NCI-H2081 treated with DMSO at 0.1 percent for 48 hours (cell line): ENCODE data around the gene ARHGAP44.
"Not testable (repeated sequence)": the region's sequence is repeated elsewhere in the genome, so short reads cannot be mapped to it uniquely, and the experiment has no call there.

Experiments
- DNase-seq: peaks from one replicate; lab custom pipeline; 2025; lab: John Stamatoyannopoulos, UW

The ARHGAP44 gene

DNA sequence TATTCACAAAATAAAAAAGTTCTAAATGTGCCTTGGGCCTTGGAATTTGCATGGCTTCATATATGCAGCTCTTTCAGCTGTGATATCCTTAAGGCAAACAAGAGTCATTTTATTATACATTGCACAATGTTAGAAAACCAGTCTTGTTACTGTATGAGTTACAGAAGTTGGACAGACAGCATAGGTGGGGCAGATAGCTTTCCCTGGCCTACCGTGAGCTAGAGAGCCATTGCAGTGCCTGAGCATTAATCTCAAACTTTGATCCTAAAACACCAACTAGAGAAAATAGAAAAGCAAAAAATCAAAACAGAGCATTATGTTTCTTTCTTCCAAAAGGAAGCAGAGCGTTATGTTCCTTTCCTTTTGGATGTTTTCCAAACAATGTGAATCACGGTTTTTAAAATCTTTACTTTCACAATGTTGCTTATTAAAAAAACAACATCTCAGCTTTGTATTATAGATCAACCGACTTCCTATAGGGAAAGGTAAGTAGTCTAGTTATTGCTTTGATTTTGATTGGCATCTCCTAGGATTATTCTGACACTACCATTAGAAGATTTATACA lies 32.2 kb downstream of the ARHGAP44 start:
- no peak for DNase-seq

DNA sequence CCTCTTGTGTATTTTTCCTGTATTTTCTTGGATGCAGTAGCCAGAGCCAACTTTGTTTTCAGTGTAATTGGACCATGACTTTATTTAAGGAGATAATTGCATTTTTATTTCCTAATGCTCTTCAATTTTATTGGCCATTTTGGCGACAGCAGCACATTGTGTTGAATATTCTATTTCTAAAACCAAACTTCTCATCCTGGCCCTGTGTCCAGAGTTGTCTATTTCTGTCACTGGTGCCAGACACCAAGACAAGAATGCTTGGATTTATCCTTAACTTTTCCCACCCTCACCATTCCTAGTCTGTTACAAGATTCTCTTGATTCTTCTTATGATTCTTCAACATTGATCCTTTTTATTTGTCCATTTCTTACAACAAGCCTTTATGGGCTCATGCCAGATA lies 37.1 kb downstream of the ARHGAP44 start:
- no peak for DNase-seq

DNA sequence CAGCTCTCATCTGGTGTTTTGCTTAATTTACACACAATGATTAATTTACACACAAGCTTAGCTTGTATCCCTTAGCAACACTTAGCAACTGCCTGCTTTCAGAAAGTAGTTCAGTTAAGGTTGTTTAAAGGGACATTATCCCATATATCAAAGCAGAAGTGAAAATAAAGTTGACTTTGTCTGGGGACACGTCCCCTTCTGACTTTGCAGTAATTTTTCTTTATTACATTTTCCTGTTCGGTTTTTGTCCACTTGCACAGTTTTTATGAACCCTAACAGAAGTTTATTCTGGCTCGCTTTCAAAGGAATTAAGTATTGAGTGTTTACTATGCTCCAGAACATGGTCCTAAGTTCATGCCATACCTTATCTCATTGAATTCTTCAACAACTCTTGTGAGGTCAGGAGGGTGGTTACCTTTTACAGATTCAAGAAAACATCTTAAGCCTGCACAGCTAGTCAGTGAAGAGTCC lies 41.5 kb downstream of the ARHGAP44 start:
- DNase-seq, result no peak

DNA sequence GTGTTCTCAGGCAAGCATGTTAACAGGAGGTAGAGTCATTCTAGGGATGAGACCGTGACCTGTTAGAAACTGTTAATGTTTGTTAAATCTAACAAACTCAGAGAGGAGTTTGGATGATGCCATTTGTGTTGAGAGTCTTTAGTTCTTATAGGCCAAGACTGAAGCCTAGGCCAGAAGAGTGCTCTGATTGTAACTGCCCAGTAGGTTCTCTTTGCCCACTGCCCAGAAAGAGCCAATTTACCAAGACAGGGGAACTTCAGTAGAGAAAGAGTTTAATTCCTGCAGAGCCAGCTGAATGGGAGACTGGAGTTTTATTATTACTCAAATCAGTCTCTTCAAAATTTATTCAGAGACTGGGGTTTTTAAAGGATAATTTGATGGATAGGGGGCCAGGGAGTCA lies 42.5 kb downstream of the ARHGAP44 start:
- no peak for DNase-seq

DNA sequence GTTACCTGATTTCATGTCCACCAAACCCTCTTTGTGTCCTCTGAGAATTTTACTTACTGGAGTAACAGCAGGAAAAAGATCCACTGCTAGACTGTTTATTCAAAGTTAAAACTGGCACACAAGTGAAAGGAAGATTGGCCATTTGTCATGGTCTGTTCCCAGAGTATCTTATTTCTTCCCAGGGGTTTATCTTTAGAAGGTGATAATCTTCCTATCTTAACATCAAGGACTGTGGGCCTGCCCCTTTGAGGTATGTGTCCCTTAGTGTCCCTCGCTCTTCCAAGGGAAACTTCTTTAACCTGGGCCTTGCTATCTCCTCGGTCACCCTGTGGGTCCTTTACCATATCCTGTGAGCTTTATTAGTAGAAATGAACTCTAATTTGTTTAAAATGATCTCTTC lies 49.7 kb downstream of the ARHGAP44 start:
- DNase-seq, result no peak

DNA sequence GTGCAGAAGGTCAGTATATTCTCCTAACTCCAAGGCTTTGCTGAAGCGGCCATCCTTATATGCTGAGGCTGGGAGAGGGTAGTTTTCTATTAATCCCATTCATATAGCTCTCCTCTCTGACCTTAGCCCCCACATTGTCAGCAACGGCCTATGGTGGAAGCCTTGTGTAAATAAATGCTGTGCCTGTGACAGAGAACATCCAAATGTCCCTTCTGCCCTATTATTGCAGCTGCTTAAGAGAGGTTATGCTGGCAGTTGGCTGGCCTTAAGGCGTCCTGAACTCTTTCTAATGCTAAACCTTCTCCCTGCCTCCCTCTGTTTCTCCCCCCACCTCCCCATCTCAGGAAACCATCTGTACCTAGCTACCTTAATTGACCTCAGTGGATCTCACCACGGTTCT lies 53.6 kb downstream of the ARHGAP44 start:
- DNase-seq, result no peak

DNA sequence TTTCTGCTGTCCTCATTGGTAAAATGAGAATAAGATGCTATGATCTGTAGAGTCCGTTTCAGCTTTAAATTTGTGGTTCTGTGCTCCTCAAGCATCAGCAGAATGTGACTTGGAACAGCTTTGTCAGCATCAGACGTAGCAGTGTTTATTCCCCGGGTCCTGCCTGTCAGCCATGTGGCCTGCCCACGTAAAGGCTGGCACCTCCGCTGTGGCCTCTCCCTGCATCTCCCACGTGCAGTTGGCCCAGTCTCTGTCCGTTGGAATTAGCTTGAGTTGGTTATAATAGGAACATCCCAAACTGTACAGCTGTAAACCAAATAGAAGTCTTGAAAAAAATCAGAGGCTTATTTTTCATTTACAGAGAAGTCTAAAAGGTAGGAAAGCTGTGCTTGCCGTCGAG lies 61.7 kb downstream of the ARHGAP44 start:
- no peak for DNase-seq

DNA sequence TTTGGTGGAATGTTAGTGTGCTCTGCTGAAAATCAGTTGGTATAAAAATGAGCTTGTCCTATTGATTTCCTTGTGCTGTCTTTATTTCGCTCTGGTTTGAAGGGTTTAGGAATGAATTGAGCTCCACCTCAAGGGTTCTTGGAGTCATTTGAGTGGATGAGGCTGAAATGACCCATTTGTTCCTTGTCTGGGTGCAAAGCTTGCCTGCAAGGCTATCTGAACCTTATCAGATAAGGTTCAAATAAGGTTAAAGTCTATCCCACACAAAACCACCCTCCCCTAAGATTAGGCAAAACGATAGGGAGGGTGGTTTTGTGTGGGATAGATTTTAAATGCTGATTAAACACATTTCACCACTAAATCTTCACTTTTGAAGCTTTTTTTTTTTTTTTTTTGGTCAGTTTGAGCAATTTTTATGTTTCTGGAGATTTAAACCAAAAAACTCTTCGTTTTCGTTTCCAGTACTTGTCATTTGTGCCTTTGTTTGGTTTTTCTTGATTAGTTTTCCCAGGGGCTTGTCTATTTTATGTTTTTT lies 62.7 kb downstream of the ARHGAP44 start:
- no peak for DNase-seq

DNA sequence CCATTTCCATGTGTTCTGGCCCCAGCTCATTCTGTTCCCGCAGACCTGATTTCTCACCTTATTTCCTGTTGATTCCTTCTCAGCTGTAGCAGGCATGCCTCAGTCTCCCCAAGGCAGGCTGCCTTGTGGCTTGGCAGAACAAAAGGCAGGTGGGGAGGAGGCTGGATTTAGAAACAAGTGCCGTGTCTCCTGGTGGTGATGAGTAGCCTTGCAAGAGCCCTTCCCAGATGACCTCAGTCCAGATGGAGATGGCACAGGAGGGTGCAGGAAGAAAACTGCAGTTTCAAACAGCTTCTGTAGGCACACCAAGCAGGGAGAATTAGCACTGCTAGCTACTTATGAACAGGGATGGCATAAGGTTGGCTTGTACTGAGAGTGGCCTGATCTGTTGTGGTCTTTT lies 64.6 kb downstream of the ARHGAP44 start:
- DNase-seq, result no peak

DNA sequence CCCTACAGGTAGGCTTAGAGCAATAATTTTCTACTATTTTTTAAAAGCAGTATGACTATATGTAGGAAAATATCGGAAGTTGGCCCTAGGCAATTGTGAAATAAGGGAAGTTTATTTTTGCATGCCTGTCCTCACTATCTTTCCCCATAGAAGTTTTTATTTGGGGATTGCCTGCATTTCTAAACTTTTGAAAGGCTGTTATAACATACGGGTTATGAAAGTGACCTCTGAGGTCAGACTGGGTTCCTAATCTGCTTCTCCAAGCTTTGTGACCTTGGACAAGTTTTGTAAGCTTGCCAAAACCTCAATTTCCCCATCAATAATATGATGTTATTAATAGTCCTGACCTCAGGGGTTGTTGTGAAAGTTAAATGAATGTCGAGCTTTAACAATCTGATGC lies 67.1 kb downstream of the ARHGAP44 start:
- DNase-seq, result no peak

DNA sequence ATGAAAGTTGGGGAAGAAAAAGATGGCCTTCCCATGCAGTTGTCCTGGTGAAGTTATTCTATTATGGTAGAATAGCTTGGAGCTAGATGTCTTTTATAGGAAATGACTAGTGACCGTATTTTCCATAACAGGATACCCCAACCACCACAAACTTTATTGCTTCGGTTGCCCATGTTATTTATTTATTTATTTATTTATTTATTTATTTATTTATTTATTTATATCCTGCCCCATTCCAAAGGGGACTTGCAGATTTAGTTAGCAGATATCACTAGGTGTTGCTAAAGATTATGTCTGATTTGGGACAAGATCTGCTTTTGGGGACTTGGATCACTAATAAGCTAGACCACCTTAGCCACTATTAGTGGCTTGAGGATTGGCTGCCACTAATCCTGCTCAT lies 68.3 kb downstream of the ARHGAP44 start:
- no peak for DNase-seq

DNA sequence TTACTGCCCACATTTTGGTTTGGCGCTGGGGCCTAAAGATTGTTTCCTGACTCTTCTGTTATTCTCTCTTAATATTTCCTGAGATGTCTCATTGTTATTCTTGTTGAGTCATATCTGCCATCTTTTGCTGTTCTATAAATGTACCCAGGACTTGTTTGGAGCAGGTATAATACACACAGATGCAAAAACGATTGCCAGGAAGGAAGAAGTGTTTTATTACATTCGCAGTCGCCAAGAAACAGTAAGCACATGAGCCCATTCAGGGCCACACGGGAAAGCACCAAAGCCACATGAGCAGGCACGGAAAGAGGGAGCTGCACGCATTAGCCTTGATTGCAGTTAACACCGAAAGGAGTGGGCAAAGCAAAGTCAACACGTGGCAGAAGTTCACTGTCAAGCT lies 70.2 kb downstream of the ARHGAP44 start:
- no peak for DNase-seq

DNA sequence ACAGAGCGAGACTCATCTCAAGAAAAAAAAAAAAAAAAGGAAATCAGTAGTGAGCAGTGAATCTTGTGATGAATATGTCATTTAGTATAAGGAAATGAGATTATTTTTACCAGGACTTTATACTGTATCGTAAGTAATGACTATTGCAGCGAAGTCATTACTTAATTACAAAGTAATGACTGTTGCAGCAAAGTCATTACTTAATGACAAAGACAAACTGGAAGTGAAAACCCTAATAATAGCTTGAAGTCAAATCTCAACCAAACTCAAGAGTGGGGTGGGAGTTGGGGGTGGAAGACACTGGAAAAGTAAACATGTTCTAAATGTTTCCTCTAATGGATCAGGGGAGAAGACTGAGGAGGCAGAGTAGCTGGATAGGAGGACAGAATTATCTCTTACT lies 76.5 kb downstream of the ARHGAP44 start:
- DNase-seq, result no peak

DNA sequence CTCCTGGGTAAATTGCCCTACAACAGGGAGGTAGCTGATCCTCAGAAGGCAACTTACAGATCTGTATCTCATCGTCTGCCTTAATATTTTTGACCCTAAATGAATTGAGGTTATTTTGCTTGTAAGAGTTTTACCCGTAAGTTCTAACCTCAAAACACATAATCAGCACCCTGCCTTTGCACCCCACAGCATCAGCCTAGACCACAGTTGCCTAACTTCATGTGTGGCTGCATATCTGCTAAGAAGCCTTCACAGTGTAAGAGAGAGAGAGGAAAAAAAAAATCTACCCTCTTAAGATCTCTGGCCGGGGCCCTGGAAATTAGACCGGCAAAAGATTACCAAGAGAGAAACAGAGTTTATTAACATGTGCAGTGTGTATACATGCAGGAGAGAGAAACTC lies 76.9 kb downstream of the ARHGAP44 start:
- no peak for DNase-seq

DNA sequence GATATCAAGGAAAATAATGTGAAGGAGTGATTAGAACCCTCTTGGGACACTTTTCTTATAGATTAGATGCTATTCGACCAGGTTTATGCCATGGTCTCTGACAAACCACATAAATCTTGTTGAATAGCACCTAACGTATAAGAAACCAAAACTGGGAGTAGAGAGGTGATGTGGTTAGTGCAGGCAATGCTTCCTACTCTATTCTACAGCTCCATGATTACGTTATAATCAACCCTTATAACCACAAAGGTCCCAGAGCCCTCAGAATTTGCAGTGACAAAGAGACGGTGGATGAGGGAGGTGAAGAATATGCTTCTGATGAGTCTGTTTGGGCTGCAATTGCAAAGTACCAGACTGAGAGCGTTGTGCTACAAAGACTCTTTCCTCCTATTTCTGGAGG lies 78.4 kb downstream of the ARHGAP44 start:
- DNase-seq, result no peak

DNA sequence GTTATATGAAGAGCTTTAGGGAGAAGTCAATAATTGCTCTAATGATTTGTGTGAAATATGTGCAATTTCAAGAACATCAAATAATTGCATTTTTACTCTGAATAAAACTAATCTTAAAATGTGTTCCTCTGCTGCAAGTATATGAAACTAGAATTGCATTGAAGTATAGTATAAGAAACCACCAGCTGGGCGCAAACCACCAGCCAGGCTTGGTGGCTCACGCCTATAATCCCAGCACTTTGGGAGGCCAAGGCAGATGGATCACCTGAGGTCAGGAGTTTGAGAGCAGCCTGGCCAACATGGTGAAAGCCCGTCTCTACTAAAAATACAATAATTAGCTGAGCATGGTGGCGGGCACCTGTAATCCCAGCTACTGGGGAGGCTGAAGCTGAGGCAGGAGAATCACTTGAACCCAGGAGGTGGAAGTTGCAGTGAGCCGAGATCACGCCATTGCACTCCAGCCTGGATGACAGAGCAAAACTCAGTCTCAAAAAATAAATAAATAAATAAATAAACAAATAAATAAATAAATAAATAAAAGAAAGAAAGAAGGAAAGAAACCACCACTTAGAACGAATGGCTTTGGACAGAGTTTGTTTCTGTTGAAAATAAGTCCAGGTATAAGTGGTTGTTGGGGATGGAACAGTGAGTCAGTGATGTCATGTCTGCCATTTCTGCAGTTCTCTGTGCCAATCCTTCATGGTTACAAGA lies 84.3 kb downstream of the ARHGAP44 start:
- not testable (repeated sequence) for DNase-seq

DNA sequence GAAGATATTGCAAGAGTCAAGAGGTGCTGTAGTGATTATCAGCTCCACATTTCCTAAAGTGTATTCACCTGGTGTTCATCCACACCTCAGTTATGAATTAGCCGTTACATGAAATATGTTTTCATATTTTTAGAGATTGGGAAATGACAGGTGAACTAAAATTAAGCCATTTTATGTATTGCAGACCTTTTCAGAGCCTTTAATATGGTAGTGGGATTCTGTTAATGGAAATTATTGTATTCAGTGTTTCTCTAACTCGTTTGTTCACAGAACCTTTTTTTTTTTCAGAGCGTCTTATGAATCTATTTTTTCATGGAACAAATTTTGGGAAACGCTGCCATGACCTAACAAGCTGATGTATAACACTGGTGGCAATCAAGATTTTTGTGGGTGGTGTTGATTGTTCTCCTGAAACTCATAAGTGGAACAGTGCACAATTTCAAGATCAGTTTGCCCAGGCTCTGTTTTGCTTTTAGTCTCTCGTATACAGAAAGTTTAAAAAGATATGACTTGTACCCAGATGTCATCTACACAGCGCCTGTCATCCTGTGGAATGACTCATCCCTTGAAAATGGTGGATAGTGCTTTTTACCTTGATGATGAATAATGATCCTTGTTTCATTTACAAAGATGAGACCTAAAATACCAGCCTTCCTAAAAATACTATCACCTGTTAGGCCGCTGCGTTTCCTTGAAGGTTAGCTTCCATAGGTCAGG lies 88.8 kb downstream of the ARHGAP44 start:
- DNase-seq, result no peak

DNA sequence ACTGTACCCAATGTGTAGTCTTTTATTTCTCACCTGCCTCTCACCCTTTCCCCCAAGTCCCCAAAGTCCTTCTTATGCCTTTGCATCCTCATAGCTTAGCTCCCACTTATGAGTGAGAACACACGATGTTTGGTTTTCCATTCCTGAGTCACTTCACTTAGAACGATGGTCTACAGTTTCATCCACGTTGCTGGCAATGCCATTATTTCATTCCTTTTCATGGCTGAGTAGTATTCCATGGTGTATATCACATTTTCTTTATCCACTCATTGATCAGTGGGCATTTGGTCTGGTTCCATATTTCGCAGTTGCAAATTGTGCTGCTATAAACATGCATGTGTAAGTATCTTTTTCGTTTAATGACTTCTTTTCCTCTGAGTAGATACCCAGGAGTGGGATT lies 89.8 kb downstream of the ARHGAP44 start:
- not testable (repeated sequence) for DNase-seq

DNA sequence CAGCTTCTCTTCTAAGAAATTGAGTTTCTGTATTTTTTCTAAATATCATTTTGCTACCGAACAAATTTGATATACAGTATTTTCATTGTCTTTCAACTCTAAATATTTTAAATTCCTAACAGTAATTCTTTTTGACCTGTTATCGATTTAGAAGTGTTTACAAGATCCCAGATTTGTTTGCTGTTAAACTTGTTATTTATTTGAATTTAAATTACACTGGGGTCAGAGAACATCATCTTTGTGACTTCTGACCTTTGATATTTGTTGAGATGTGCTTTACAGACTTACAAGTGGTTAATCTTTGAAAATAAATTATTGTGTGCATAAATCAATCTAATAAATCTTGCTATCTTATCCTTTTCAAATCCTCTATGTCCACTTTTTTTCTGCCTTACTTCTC lies 94.2 kb downstream of the ARHGAP44 start:
- DNase-seq, result no peak

DNA sequence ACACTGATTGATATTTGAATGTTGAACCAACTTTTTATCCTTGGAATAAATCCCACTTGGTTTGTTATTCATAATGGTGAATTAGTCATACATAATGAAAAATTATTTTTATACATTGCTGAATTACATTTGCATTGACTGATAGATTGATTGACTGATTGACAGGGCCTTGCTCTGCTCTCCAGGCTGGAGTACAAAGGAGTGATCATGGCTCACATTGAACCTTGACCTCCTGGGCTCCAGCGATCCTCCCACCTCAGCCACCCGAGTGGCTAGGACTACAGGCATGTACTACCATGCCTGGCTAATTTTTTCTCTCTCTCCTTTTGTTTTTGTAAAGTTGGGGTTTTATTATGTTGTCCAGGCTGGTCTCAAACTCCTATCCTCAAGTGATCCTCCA lies 97.8 kb downstream of the ARHGAP44 start:
- no peak for DNase-seq

DNA sequence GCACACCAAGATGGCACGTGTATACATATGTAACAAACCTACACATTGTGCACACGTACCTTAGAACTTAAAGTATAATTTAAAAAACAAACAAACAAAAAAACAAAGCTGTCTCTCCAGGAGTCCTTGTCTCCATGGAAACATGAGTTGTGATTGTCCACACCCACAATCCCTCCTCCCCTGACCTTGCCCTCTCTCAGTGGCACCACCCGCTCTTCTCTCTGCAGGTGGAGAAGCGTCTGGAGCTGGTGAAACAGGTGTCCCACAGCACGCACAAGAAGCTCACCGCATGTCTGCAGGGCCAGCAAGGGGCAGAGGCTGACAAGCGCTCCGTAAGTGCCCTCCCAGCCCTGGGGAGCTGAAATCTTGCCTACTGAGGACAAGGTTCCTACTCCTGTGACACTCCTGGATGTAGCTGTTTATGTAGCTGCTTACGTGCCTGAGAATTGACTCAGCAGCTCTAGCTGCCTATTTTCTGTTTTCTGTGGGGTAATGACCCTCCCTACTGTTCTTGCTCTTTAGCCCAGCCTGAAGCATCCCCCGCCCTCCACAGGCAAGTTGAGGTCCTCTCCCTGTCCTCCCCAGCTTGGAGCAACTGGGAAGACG lies 107.0 kb downstream of the ARHGAP44 start:
- DNase-seq, result no peak

DNA sequence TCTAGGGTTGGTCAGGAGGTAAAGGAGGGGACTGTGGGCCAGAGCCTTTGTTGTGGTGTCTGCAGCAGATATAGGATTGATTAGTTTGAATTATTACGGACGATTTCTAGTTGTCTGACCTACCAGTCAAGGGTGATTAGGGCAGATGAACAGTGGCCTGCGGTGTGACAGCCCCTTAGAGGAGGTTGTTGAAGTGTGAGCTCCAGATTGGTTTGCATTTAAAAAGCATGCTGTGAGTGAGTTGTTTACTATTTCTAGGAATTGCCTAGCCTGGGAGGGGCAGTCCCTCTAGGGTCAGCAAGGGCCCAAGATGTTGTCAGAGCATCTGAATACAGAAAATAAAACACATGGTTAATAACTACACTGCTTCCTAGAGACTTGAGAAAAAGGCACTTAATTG lies 108.8 kb downstream of the ARHGAP44 start:
- no peak for DNase-seq

DNA sequence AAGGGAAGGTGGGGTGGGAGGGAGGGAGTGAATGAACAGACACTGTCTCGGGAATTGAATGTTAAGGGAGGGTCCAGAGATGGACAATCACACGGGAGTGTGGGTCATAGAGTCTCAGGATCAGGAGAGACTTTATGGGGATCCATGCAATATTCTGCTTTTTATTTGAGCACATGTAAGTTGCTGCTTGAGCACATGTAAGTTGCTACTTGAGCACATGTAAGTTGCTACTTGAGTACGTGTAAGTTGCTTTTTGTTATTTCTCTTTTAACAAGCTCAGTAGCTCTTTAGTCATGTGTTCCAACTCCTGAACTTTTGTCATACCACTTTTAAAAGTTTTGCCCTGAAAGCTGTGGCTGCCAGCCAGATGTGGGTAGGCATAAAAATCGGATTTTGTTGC lies 110.3 kb downstream of the ARHGAP44 start:
- no peak for DNase-seq
